Measurements from ENCODE around the gene HIP1R.
"Not testable (repeated sequence)": the region's sequence is repeated elsewhere in the genome, so short reads cannot be mapped to it uniquely, and the experiment has no call there.

Gene HIP1R

GRCh38 chr12:122887819-122888212 lies 52.6 kb downstream of the HIP1R start:
- DNase-seq (ENCODE audit: low read depth): no peak
- no peak for TF ChIP-seq CTCF (IDR thresholded peaks at IDR 0.05; ENCODE audit: control insufficient read depth, insufficient read depth, low read depth, low read length, missing control alignments)
- H3K4me3 ChIP-seq (ENCODE audit: control insufficient read depth, low read depth, low read length): no peak overlapping the region

- DNase-seq (ENCODE audit: low read depth): no peak
- H3K4me3 ChIP-seq (ENCODE audit: control insufficient read depth, low read depth, low read length): no peak overlapping the region; the same call in 1 of the 2 replicates
These were observed 53.0 kb downstream of the HIP1R start for GRCh38 chr12:122888232-122888752.

GRCh38 chr12:122889761-122890520 lies 54.7 kb downstream of the HIP1R start:
- H3K4me3 ChIP-seq (ENCODE audit: control insufficient read depth, low read depth, low read length): no peak overlapping the region
- no peak for DNase-seq (ENCODE audit: low read depth)
- TF ChIP-seq CTCF (IDR thresholded peaks at IDR 0.05; ENCODE audit: control insufficient read depth, insufficient read depth, low read depth, low read length, missing control alignments): no peak

More at GRCh38 chr12:122888232-122888752, 53.0 kb downstream of the HIP1R start:
- no peak for TF ChIP-seq CTCF (IDR thresholded peaks at IDR 0.05; ENCODE audit: control insufficient read depth, insufficient read depth, low read depth, low read length, missing control alignments)

GRCh38 chr12:122891661-122892525 lies 56.6 kb downstream of the HIP1R start:
- H3K4me3 ChIP-seq (ENCODE audit: control insufficient read depth, low read depth, low read length): peak overlapping the region; percentile 2; the same call in 1 of the 2 replicates
- TF ChIP-seq CTCF (IDR thresholded peaks at IDR 0.05; ENCODE audit: control insufficient read depth, insufficient read depth, low read depth, low read length, missing control alignments): no peak
- DNase-seq (ENCODE audit: low read depth): peak; percentile 42

GRCh38 chr12:122892724-122893123 lies 57.5 kb downstream of the HIP1R start:
- DNase-seq (ENCODE audit: low read depth); H3K4me3 ChIP-seq (ENCODE audit: control insufficient read depth, low read depth, low read length): not testable (repeated sequence)

GRCh38 chr12:122893208-122894153 lies 58.2 kb downstream of the HIP1R start:
- no peak for DNase-seq (ENCODE audit: low read depth)
- no peak overlapping the region for H3K4me3 ChIP-seq (ENCODE audit: control insufficient read depth, low read depth, low read length)
- no peak for TF ChIP-seq CTCF (IDR thresholded peaks at IDR 0.05; ENCODE audit: control insufficient read depth, insufficient read depth, low read depth, low read length, missing control alignments)

Data from AG09309 (cell line).